VCaP (cell line): ENCODE measurements around the gene PRR35.
A peak's percentile ranks its signal among the peaks of the same experiment; 100 is the strongest.

Source experiments
- H3K27ac ChIP-seq: fragments of 450-650 bp; 2 replicates; pipeline ENCODE4 v1.5.1; 2017
- CTCF ChIP-seq: fragments of 450-650 bp; conservative IDR thresholded peaks from 2 replicates; pipeline ENCODE4 v1.5.1; 2017; ENCODE audit warnings: mild to moderate bottlenecking, moderate library complexity

Gene PRR35

GRCh38 chr16:610513-611381, 50.6 kb downstream of the PRR35 start:
- TF ChIP-seq CTCF: peak; percentile 66
- no peak overlapping the region for H3K27ac ChIP-seq

- no peak for TF ChIP-seq CTCF
- no peak overlapping the region for H3K27ac ChIP-seq
Measured at GRCh38 chr16:615122-615521, 54.9 kb downstream of the PRR35 start.
